Inferior parietal cortex (tissue), 1 donor: ENCODE data around the gene NUP50.

Experiments used
- DNase-seq: peaks from one replicate; pipeline ENCODE4 v3.0.0-alpha.2; 2016; ENCODE audit errors: extremely low spot score

NUP50 gene

DNA sequence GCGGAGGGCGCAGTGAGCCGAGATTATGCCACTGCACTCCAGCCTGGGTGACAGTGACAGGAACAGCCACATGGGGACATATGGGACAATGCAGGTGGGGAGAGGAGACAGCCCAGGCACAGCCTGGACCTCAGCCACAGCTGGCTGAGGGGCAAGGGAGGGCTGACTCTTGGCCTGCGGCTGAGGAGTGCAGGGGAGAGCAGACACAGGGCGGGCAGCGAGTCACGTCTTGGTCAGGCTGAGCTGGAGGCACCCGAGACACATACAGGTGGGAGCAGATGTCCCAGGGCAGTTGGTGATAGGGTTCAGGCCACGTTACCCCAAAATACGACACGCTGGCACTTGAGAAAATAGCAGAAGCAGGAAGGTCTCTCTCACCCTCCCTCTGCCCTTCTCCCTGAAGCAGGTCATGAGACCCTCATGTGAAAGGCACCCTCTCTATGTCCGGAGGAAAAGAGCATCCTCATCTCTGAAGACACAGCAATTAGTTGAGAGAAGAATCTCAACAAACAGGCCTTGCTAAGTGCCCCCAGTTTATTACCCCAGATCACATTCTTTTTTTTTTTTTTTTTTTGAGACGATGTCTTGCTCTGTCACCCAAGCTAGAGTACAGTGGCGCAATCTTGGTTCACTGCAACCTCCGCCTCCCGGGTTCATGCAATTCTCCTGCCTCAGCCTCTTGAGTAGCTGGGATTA lies 66.4 kb downstream of the NUP50 start:
- DNase-seq, result no peak

DNA sequence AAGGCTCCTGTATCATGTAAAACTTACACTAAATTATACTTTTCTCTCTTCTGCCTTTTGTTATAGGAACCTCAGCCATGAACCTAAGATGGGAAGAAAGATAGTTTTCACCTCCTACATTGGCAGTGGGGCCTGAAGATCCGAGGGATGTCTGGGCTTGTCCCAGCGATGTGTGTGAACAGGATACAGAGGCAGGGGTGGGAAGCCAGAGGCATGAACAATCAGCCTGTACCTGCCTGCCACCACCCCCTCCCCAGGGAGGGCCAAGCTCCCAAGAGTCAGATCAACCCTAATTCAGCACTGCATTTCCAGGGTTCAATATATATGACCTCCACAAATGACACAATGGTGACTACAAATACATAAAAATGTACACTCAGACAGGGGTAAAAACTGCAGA lies 67.6 kb downstream of the NUP50 start:
- DNase-seq, result no peak

DNA sequence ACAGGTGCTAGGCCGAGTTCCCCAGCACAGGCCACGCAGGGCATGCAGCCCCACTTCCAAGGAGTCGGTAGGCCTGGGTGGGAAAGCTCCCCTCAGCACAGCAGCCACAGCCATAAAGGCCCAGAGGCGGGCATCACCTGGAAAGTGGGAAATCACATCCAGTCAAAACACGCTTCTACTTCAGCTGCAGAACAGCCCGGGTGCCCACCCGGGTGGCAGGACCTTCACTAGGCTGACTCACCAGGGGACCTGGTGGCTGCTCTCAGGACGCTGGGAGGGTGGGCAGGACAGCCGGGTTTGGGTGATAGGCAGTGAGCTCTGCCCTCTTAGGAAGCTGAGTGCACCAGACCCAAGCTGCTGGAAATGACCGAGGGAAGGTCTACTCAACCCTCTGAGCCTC lies 69.7 kb downstream of the NUP50 start:
- no peak for DNase-seq

DNA sequence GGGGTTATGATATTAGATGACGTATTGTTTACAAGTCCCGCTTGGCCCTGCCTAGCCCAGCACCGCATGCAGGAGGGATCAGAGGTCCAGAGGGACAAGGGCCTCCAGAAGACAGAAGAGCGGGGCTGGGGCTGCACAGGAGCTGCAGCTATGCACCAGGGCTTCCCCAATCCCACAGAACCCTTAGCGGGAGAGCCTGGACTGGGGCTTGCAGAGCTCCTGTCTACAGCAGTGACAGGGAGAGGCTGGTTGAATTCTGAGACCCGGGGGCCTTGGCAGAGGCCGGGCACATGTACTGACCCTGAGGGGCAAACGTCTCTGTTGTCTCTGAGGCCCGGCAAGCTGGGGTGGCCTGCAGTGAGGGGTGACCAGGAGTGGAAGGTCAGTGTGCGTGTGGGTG lies 70.1 kb downstream of the NUP50 start:
- DNase-seq, result no peak

DNA sequence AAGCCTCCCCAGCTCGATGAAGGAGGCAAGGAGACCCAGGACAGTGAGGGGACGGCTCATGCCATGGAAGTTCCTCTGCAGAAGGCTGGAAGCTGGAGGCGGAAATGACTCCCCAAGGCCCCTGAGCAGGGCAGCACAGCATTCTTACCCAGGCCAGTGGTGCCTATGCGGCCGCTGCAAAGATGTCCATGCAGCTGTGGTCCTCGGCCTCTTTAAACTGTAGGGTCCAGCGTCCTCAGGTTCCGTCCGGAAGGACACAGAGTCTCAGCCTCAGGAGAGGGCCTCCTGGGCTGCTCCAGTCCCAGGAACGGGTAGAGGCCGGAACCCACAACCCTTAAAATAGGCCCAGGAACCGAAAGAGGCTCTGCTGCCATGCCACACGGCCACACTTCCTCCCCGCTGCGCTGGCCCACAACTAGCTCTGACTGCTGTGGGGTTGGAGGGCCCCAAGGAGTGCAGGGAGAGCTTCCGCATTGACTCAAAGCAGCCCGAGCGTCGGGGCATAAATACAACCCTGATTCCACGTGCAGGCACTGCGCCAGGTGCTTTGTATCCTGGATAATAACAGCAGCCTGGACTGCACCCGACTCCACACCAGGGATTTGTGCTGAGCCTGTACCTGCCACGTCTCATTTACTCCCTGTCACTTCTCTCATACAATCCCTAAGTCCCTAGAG lies 71.5 kb downstream of the NUP50 start:
- DNase-seq, result no peak

DNA sequence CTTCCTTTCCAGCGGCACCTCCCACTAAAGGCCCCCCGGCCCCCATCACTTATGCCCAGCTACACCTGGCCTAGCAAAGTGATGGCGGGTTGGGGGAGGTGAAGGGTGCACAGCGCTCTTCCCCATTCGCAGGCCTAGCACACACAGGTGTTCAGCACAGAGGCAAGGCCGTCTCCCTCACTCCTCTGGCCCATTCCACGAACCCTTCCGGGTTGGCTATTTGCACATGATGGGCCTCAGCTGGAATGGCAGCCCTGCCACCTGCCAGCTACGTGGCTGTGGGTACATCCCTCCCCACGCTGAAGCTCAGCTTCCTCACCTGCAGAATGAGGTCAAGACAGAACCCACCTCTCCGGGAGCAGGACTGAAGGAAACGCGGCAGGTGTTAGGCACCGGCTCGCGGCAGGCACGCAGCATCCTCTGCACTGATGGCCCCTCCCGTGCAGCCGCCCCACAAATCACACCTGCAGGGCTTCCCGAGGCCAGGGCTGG lies 72.2 kb downstream of the NUP50 start:
- DNase-seq, result no peak

DNA sequence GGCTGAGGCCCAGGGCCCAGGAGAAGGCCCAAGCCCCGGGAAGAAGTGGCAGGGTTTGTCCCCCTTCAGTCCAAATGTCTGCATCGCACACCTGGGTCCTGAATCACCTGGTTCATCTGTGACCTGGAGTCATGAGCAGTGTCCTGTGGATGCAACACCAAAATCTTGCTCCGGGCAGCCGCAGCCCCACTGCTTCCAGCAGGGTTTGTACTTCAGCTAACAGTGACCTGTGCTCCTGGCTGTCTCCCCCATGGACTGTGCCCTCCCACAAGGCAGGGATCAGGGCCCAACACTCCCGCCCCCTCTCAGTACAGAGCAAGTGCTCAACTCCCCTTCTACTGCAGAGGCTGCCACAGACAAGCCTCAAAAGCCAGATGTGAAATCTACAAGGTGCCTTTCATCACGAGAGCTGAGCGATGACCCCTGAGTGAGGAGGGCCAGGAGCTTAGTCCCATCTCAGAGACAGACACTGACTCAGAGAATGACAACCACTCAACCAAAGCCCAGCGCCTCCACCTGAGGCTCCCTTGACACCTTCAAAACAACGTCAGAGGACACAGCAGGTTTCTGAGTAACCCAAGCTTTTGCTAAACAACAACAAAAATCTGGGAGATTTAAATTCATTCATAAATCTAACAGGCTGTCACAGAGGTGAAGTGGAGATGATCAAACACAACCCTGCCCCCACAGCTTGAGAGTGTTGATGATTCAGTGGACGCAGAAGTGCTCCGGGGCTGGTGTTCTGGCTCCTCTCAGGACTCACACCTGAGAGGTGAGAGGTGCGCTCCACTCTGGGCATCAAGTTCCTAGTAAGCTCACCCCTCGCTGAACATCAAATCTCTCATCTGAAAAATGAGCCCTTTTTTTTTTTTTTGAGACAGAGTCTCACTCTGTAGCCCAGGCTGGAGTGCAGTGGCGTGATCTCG lies 73.6 kb downstream of the NUP50 start:
- DNase-seq, result no peak
